ENCODE results near the gene MT3.
"Not testable (repeated sequence)": the region's sequence is repeated elsewhere in the genome, so short reads cannot be mapped to it uniquely, and the experiment has no call there.

DNA sequence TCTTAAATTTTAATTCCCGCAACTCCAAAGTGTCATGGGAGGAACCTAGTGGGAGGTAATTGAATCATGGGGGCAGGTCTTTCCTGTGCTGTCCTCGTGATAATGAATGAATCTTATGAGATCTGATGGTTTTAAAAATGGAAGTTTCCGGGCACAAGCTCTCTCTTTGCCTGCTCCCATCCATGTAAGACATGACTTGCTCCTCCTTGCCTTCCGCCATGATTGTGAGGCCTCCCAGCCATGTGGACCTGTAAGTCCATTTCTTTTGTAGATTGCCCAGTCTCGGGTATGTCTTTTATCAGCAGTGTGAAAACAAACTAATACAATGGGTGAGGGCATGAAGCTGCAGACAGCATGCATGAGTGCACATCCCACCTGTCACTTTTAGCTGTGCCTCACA, 33.9 kb downstream of the MT3 start:
- TF ChIP-seq, protein P1, sequence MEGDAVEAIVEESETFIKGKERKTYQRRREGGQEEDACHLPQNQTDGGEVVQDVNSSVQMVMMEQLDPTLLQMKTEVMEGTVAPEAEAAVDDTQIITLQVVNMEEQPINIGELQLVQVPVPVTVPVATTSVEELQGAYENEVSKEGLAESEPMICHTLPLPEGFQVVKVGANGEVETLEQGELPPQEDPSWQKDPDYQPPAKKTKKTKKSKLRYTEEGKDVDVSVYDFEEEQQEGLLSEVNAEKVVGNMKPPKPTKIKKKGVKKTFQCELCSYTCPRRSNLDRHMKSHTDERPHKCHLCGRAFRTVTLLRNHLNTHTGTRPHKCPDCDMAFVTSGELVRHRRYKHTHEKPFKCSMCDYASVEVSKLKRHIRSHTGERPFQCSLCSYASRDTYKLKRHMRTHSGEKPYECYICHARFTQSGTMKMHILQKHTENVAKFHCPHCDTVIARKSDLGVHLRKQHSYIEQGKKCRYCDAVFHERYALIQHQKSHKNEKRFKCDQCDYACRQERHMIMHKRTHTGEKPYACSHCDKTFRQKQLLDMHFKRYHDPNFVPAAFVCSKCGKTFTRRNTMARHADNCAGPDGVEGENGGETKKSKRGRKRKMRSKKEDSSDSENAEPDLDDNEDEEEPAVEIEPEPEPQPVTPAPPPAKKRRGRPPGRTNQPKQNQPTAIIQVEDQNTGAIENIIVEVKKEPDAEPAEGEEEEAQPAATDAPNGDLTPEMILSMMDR (IDR thresholded peaks at IDR 0.05), result not testable (repeated sequence)
- not testable (repeated sequence) for TF ChIP-seq POLR2A (IDR thresholded peaks at IDR 0.05)
